ENCODE measurements around the gene RBM47.

DNA sequence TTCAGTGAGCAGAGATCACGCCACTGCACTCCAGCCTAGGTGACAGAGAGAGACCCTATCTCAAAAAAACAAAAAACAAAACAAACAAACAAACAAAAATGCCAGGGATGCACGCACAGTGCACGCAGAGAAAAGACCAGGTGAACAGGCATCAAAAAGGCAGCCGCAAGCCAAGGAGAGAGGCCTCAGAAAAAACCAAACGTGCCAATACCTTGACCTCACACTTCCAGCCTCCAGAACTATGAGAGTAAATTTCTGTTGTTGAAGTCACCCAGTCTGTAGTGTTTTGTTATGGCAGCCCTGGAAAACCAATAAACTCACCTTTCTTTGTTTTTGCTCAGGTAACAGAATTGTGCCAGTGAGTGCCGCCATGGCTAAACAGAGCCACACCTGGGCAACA lies 228.6 kb downstream of the RBM47 start:
- TF ChIP-seq EZH2 (IDR thresholded peaks at IDR 0.05; ENCODE audit: borderline replicate concordance, low read depth, low read length, poor library complexity, severe bottlenecking) = no peak
- TF ChIP-seq, protein P1, sequence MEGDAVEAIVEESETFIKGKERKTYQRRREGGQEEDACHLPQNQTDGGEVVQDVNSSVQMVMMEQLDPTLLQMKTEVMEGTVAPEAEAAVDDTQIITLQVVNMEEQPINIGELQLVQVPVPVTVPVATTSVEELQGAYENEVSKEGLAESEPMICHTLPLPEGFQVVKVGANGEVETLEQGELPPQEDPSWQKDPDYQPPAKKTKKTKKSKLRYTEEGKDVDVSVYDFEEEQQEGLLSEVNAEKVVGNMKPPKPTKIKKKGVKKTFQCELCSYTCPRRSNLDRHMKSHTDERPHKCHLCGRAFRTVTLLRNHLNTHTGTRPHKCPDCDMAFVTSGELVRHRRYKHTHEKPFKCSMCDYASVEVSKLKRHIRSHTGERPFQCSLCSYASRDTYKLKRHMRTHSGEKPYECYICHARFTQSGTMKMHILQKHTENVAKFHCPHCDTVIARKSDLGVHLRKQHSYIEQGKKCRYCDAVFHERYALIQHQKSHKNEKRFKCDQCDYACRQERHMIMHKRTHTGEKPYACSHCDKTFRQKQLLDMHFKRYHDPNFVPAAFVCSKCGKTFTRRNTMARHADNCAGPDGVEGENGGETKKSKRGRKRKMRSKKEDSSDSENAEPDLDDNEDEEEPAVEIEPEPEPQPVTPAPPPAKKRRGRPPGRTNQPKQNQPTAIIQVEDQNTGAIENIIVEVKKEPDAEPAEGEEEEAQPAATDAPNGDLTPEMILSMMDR (conservative IDR thresholded peaks at IDR 0.05; ENCODE audit: low read depth, low read length) = no peak
